ENCODE results near the gene ANP32A. TPM values are rescaled to one million over a fixed set of nuclear protein-coding genes. Genes with fewer than 3 reads are reported as not detected.

Gene ANP32A
- total and polyA plus RNA-seq, 9 of the 15 experiments (the other 6 are each of a cell fraction or from before 2014, with no cell fraction given) = 13.2 to 656 (median 210) TPM

DNA sequence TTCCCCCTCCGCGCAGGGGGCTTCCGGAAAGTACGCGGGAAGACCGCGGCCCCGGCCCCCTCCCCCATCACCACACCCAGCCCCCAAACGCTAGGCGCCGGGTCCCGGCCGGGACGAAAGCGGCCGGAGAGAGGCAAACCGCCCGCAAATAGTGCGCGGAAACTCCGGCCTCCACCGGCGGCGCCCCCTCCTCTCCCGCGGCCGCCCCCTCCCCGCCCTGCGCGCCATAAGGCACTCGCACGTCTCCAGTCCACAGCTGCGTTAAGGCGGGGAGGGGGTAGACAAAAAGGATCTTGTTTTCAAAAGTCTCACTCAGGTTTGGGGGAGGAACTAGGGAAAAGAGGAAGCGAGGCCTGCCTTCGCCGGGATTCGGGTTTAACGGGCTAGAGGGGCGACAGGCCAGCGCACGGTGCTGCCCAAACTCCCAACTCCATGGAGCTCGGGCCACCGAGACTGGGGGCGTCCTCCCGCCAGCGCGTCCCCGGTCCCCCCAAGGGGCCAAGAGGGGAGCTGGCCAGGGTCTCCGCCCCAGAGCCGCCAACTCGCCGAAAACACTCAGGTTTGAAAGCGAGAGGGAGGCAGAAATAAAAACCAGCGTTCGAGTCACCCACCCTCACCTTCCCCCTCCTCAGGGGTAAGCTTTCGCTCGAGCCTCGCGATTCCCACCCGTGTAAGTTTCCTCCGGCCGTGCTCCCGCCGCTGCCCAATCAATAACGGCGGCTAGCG lies 1.8 kb downstream of the ANP32A start (continued):
- TF ChIP-seq ZNF695 (CRISPR knock-in tag; IDR thresholded peaks at IDR 0.05) (no peak), CHD1 (IDR thresholded peaks at IDR 0.05; ENCODE audit: low read length) (peak; percentile 84), PTTG1 (tag; IDR thresholded peaks at IDR 0.05; ENCODE audit: low read depth) (no peak), GTF2F1 (IDR thresholded peaks at IDR 0.05; ENCODE audit: low read depth, low read length) (no peak), EHMT2 (IDR thresholded peaks at IDR 0.05) (no peak), DPF2 (IDR thresholded peaks at IDR 0.05) (no peak), BACH1 (tag; IDR thresholded peaks at IDR 0.05) (no peak), BCOR (IDR thresholded peaks at IDR 0.05) (peak; percentile 27; the same call in 1 of the 2 replicates), KAT2B (IDR thresholded peaks at IDR 0.05; ENCODE audit: low read depth, low read length) (no peak), ARID1B (IDR thresholded peaks at IDR 0.05) (no peak), ZFX (CRISPR knock-in tag; IDR thresholded peaks at IDR 0.05) (peak; percentile 77)
- TF ChIP-seq, protein P1, sequence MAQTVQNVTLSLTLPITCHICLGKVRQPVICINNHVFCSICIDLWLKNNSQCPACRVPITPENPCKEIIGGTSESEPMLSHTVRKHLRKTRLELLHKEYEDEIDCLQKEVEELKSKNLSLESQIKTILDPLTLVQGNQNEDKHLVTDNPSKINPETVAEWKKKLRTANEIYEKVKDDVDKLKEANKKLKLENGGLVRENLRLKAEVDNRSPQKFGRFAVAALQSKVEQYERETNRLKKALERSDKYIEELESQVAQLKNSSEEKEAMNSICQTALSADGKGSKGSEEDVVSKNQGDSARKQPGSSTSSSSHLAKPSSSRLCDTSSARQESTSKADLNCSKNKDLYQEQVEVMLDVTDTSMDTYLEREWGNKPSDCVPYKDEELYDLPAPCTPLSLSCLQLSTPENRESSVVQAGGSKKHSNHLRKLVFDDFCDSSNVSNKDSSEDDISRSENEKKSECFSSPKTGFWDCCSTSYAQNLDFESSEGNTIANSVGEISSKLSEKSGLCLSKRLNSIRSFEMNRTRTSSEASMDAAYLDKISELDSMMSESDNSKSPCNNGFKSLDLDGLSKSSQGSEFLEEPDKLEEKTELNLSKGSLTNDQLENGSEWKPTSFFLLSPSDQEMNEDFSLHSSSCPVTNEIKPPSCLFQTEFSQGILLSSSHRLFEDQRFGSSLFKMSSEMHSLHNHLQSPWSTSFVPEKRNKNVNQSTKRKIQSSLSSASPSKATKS (CRISPR knock-in tag; IDR thresholded peaks at IDR 0.05) = no peak
- TF ChIP-seq, protein P2, sequence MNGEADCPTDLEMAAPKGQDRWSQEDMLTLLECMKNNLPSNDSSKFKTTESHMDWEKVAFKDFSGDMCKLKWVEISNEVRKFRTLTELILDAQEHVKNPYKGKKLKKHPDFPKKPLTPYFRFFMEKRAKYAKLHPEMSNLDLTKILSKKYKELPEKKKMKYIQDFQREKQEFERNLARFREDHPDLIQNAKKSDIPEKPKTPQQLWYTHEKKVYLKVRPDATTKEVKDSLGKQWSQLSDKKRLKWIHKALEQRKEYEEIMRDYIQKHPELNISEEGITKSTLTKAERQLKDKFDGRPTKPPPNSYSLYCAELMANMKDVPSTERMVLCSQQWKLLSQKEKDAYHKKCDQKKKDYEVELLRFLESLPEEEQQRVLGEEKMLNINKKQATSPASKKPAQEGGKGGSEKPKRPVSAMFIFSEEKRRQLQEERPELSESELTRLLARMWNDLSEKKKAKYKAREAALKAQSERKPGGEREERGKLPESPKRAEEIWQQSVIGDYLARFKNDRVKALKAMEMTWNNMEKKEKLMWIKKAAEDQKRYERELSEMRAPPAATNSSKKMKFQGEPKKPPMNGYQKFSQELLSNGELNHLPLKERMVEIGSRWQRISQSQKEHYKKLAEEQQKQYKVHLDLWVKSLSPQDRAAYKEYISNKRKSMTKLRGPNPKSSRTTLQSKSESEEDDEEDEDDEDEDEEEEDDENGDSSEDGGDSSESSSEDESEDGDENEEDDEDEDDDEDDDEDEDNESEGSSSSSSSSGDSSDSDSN (IDR thresholded peaks at IDR 0.05; ENCODE audit: borderline replicate concordance in 1 of 2, low read depth in 2 of 2, low read length in 2 of 2) = peak; percentile 54 to 69; a peak in 2 of 4 replicates
- TF ChIP-seq, protein P3, sequence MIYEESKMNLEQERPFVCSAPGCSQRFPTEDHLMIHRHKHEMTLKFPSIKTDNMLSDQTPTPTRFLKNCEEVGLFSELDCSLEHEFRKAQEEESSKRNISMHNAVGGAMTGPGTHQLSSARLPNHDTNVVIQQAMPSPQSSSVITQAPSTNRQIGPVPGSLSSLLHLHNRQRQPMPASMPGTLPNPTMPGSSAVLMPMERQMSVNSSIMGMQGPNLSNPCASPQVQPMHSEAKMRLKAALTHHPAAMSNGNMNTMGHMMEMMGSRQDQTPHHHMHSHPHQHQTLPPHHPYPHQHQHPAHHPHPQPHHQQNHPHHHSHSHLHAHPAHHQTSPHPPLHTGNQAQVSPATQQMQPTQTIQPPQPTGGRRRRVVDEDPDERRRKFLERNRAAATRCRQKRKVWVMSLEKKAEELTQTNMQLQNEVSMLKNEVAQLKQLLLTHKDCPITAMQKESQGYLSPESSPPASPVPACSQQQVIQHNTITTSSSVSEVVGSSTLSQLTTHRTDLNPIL (CRISPR knock-in tag; IDR thresholded peaks at IDR 0.05) = no peak
- TF ChIP-seq, protein P4, sequence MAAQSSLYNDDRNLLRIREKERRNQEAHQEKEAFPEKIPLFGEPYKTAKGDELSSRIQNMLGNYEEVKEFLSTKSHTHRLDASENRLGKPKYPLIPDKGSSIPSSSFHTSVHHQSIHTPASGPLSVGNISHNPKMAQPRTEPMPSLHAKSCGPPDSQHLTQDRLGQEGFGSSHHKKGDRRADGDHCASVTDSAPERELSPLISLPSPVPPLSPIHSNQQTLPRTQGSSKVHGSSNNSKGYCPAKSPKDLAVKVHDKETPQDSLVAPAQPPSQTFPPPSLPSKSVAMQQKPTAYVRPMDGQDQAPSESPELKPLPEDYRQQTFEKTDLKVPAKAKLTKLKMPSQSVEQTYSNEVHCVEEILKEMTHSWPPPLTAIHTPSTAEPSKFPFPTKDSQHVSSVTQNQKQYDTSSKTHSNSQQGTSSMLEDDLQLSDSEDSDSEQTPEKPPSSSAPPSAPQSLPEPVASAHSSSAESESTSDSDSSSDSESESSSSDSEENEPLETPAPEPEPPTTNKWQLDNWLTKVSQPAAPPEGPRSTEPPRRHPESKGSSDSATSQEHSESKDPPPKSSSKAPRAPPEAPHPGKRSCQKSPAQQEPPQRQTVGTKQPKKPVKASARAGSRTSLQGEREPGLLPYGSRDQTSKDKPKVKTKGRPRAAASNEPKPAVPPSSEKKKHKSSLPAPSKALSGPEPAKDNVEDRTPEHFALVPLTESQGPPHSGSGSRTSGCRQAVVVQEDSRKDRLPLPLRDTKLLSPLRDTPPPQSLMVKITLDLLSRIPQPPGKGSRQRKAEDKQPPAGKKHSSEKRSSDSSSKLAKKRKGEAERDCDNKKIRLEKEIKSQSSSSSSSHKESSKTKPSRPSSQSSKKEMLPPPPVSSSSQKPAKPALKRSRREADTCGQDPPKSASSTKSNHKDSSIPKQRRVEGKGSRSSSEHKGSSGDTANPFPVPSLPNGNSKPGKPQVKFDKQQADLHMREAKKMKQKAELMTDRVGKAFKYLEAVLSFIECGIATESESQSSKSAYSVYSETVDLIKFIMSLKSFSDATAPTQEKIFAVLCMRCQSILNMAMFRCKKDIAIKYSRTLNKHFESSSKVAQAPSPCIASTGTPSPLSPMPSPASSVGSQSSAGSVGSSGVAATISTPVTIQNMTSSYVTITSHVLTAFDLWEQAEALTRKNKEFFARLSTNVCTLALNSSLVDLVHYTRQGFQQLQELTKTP (IDR thresholded peaks at IDR 0.05; ENCODE audit: low read depth in 1 of 2, partially characterized antibody in 2 of 2) = peak in 1 of 2 experiments; percentile 35
- TF ChIP-seq, protein P5, sequence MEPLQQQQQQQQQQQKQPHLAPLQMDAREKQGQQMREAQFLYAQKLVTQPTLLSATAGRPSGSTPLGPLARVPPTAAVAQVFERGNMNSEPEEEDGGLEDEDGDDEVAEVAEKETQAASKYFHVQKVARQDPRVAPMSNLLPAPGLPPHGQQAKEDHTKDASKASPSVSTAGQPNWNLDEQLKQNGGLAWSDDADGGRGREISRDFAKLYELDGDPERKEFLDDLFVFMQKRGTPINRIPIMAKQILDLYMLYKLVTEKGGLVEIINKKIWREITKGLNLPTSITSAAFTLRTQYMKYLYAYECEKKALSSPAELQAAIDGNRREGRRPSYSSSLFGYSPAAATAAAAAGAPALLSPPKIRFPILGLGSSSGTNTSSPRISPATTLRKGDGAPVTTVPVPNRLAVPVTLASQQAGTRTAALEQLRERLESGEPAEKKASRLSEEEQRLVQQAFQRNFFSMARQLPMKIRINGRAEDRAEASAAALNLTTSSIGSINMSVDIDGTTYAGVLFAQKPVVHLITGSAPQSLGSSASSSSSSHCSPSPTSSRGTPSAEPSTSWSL (CRISPR knock-in tag; IDR thresholded peaks at IDR 0.05; ENCODE audit: borderline replicate concordance) = no peak

All from K562 (cell line).